ENCODE results near the gene RHOJ.

- TF ChIP-seq CTCF (IDR thresholded peaks at IDR 0.05) (no peak), EZH2 (IDR thresholded peaks at IDR 0.05; ENCODE audit: borderline replicate concordance, insufficient read depth, low read depth, low read length, poor library complexity, severe bottlenecking) (no peak)
Measured at GRCh38 chr14:63269561-63270225, 65.5 kb downstream of the RHOJ start.
